HG02938 (cell line): Measurements from ENCODE around the gene TAOK1.

Source experiments
- ATAC-seq: cut with Tn5 transposase; IDR thresholded peaks from one replicate; pipeline ENCODE4 v1.9.1; 2021; ENCODE audit warnings: mild to moderate bottlenecking, moderate library complexity; ENCODE audit not compliant: unreplicated experiment

TAOK1 gene

GRCh38 chr17:29592850-29593551, 202.8 kb downstream of the TAOK1 start, which contains the start of gene ANKRD13B:
ANKRD13B (plus strand) TSS chr17:29593132; CDS start chr17:29593622, 490 bp downstream.
- ATAC-seq = no peak

DNA sequence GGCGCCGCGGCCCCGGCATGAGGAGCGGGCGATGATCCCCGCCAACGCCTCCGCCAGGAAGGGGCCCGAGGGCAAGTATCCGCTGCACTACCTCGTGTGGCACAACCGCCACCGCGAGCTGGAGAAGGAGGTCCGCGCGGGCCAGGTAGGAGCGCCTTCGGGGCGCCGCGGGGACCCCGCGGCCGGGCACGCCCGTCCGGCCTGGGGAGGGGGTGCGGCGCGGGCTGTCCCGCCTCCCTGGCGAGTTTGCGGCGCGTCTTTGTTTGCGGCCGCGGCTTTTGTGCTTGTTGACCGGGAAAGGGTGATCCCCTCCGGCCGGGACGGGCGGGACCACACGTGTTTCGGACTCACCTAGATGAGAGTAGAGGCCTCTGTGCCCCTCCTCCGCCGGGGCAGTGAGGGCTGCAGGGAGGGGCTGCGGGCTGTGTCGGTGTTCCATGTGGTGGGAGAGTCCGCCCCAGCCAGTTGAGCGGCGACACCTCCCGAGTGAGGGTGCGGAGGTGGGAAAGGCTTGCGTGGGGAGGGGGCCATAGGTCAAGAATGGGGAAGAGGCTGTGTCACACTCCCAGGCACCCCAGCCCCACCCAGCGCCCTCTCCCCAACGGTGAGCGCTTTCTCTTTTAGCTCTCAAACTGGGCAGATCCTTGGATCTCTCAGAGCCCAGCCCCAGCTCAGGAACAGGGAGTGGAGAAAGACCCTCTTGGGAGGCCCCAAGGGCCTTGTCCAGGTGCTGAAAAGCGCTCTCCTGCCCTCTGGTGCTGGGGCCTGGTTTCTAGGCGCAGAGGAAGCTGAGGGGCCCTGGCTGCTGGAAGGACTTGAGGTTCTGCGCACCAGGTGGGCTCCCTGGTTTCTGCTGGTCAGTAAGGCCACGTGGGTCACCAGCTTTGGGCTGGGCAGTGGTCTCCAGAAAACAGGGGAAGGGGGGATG, 203.7 kb downstream of the TAOK1 start:
- no peak for ATAC-seq

DNA sequence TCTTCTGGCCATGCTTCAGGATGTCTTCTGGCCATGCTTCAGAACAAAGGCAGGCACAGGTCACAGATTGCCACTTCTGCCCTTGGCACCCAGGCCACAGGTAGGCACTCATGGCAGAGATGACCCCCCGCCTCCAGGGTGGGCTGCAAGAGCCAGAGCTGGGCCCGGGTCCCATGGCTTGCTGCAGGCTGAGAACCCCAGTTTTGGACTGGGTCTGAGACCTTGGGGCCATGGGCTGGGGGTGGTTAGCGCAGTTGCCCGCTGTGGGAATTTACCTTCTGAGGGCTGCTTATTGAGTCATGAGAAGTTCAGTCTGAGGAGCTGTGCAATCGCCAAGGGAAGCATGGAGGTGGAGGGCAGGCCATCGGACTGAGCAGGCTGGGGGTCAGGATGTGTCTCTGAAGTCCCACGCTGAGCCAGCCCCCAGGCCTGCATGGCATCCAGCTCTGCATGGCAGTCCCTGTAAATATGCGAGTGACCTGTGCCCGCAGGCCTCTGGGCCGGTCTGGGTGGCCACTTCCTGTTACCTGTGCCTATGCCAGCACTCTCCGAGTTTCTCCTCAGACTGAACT, 204.4 kb downstream of the TAOK1 start:
- no peak for ATAC-seq

GRCh38 chr17:29595107-29595942, 205.2 kb downstream of the TAOK1 start:
- no peak for ATAC-seq

DNA sequence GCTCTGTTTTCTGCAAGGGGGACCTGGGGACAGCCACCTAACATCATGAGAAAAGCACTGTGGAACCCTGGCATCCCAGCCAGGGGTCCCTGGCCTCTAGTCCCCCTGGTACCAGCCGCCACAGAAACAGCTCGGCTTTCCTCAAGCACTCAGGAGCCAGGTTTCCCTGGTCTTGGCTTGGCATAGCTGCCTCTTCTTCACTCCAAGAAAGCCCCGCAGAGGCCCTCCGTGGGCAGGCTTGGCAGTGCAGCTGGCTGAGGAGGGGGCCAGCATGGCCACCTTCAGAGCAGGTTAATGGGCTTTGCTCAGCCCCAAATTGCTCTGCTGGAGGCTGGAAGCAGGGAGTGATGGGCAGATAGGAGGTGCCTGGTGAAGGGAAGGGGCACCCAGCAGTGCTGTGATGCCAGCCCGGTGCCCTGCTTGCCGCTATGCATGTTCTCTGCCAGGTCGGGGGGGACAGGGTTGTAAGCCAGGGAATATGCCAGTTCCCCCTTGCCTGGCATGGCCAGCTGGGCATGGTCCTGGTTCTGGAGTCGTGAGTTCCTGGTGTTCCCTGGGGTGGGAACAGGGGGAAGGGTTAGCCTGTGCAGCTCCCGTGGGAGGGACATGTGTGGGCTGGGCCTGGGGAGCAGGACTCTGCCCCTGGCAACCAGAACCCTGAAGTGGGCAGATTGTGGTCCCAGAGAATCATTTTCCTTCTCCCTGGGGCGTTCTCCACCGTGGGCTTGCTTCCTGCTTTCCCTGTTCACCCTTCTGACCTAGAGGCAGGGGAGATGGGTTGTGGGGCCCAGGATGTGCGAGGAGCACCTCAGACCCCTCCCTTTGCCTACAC, 206.0 kb downstream of the TAOK1 start:
- ATAC-seq = no peak

GRCh38 chr17:29596811-29597210, 206.6 kb downstream of the TAOK1 start:
- no peak for ATAC-seq

DNA sequence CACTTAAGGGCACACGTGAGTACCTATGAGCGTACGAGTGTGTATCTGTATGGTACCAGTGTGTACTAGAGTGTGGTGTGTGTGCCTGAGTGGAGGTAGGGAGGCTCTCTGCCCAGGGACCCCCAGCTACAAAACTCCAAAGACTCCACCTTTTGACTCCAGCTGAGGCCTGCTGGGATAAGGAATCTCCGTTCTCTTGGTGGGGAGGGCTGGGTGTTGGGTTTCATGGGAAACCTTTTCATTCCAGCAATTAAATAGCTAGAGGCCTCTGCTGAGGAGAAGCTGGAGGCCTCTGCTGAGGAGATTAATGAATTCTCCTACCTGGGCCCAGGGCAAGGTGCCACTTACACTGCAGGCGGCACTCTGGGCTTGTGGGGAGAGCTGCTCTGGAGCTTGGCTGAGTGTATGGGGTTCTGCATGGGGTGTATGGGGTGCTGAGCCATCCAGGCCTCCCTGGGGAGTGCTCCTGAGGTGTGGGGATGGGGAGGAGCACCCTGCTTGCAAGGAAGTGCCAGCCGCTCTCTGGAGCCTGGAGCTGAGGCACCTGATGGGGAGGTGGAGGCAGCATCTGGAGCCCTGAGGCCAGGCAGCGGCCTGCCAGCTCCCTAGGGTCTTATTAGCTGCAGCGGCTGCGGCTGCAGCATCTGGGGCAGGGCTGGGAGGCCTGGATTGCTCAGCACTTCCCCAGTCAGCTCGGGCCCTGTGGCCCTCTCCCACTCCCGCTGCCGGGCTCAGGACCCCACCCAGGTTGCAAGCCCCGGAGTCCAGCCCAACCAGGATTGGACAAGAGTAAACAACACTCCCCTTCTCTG, 207.4 kb downstream of the TAOK1 start:
- no peak for ATAC-seq
